ENCODE measurements around the gene NUP98.

The NUP98 gene

DNA sequence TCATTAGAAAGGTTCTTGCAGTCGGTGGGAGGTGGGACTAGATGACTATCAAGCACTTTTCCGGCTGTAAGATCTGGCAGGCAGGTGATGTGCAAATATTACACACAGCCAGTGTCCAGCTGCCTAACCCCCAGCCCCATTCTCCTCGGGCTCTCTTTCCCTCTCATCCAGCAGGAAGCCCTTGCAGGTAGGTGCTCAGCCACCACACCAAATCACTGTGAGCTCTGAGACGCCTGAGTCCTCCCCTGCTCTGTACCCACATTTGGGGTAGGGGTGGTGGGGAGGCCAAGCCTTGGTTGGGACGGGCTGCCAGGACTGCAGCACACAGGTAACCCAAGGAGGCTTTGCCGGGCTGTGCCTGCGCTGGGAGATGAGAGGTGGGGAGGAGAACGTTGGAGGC, 156.2 kb downstream of the NUP98 start:
- DNase-seq (ENCODE audit: low read depth in 2 of 2): no peak

GRCh38 chr11:3639841-3640240, 157.5 kb downstream of the NUP98 start:
- DNase-seq (ENCODE audit: low read depth in 2 of 2): no peak

GRCh38 chr11:3638513-3638912, 158.8 kb downstream of the NUP98 start:
- no peak for DNase-seq (ENCODE audit: low read depth in 2 of 2)

DNA sequence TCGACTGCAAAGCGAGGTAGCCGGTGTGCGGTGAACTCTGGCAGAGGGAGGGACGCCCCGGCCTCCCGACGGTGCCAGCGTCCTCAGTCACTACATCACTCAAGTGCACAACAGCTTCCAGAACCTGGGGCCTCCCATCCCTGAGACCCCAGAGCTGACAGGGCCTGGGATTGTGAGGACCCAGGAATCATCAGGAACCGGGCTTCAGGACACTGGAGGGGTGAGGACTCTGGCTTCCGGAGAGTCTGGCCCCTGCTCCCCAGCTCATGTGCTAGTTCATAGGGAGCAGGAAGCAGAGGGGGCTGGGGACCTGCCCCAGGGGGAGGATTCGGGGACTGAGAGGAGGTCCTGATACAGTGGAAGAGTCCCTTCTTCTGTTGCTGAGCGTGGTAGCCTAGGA, 160.2 kb downstream of the NUP98 start:
- no peak for DNase-seq (ENCODE audit: low read depth in 2 of 2)

- no peak for DNase-seq (ENCODE audit: low read depth in 2 of 2)
Measured at GRCh38 chr11:3635641-3636375, 161.5 kb downstream of the NUP98 start.

GRCh38 chr11:3632070-3632660, 165.2 kb downstream of the NUP98 start:
- no peak for DNase-seq (ENCODE audit: low read depth in 2 of 2)

- DNase-seq (ENCODE audit: low read depth in 2 of 2): no peak
Measured at GRCh38 chr11:3631331-3631730, 166.0 kb downstream of the NUP98 start.

DNA sequence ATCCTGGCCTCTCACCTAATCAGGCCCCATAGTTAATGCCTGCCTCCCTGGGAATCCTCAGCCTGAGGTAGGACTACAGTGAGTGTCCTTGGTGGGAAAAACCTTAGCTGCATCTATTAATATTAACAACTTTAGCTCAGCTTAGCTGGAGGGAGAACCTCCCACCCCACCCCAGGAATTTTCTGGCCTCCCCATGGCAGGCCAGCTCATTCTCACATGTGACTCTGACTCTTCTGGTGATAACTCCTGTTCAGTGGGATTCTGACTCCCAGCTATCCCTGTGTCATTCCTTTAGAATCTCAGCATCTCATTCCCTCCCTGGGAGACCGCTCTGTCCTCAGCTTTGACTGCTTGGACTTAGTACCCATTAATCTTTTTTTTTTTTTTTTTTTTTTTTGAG, 170.1 kb downstream of the NUP98 start:
- DNase-seq (ENCODE audit: low read depth in 2 of 2): no peak

GRCh38 chr11:3626250-3626960, 170.9 kb downstream of the NUP98 start:
- DNase-seq (ENCODE audit: low read depth in 2 of 2): no peak
